Measurements from ENCODE around the gene FOXL2.

The FOXL2 gene

GRCh38 chr3:138946663-138947494 is at the start of gene FOXL2, which contains the start of gene FOXL2NB:
Gene FOXL2, minus strand, starts transcription at chr3:138947137. Its CDS starts 415 bp downstream, at chr3:138946722.
Gene FOXL2NB, plus strand, starts transcription at chr3:138947217. Its CDS starts 148 bp downstream, at chr3:138947365.
- no peak for DNase-seq (ENCODE audit: low read depth)

- DNase-seq (ENCODE audit: low read depth) = no peak
Observed at GRCh38 chr3:138995706-138996105, 48.8 kb upstream of the FOXL2 start.

GRCh38 chr3:138987181-138987580 is 40.2 kb upstream of the FOXL2 start:
- DNase-seq (ENCODE audit: low read depth) = no peak

GRCh38 chr3:138985932-138986331 is 39.0 kb upstream of the FOXL2 start:
- no peak for DNase-seq (ENCODE audit: low read depth)

- DNase-seq (ENCODE audit: low read depth) = no peak
Observed at GRCh38 chr3:138984816-138985215, 37.9 kb upstream of the FOXL2 start.

- no peak for DNase-seq (ENCODE audit: low read depth)
Observed at GRCh38 chr3:138976047-138976446, 29.1 kb upstream of the FOXL2 start.

- DNase-seq (ENCODE audit: low read depth) = no peak
Observed at GRCh38 chr3:138975351-138975750, 28.4 kb upstream of the FOXL2 start.

- DNase-seq (ENCODE audit: low read depth) = no peak
Observed at GRCh38 chr3:138974462-138974861, 27.5 kb upstream of the FOXL2 start.

- no peak for DNase-seq (ENCODE audit: low read depth)
Observed at GRCh38 chr3:138972941-138973340, 26.0 kb upstream of the FOXL2 start.

GRCh38 chr3:138971766-138972320 is 24.9 kb upstream of the FOXL2 start:
- DNase-seq (ENCODE audit: low read depth) = no peak

GRCh38 chr3:138964923-138965322 is 18.0 kb upstream of the FOXL2 start:
- DNase-seq (ENCODE audit: low read depth) = no peak

- DNase-seq (ENCODE audit: low read depth) = no peak
Observed at GRCh38 chr3:138964264-138964663, 17.3 kb upstream of the FOXL2 start.

GRCh38 chr3:138962854-138963560 is 16.1 kb upstream of the FOXL2 start:
- DNase-seq (ENCODE audit: low read depth) = no peak

GRCh38 chr3:138960417-138960852 is 13.5 kb upstream of the FOXL2 start:
- DNase-seq (ENCODE audit: low read depth) = no peak

GRCh38 chr3:138950701-138951100 is 3.8 kb upstream of the FOXL2 start:
- no peak for DNase-seq (ENCODE audit: low read depth)

GRCh38 chr3:138950006-138950644 is 3.2 kb upstream of the FOXL2 start:
- no peak for DNase-seq (ENCODE audit: low read depth)

GRCh38 chr3:138949445-138950005 is 2.6 kb upstream of the FOXL2 start:
- DNase-seq (ENCODE audit: low read depth) = no peak

GRCh38 chr3:138949002-138949418 is 2.1 kb upstream of the FOXL2 start:
- no peak for DNase-seq (ENCODE audit: low read depth)

- DNase-seq (ENCODE audit: low read depth) = no peak
Observed at GRCh38 chr3:138948371-138949001, 1.5 kb upstream of the FOXL2 start.

GRCh38 chr3:138947495-138948121 is 671 bp upstream of the FOXL2 start:
- no peak for DNase-seq (ENCODE audit: low read depth)

All from stimulated activated CD8-positive, alpha-beta memory T cell treated with anti-CD3 and anti-CD28 coated beads, Interleukin-12 subunit alpha, Interleukin-12 subunit beta, amount 100 ng/mL, for 1 hour (primary cell).